SK-N-SH (cell line): ENCODE measurements around the gene MOCOS. TPM values are rescaled to one million over a fixed set of nuclear protein-coding genes. Genes with fewer than 3 reads are reported as not detected.

ENCODE experiments used
- CTCF ChIA-PET: fragments of 300-600, 350-600 bp; formaldehyde crosslinking; extraction: SDS; loops from one replicate; lab custom pipeline; 2021; lab: Yijun Ruan, JAX
- POLR2A ChIA-PET: fragments of 350-600 bp; sonication (Branson Sonifier 250); formaldehyde crosslinking; extraction: SDS; loops from one replicate; lab custom pipeline; 2020; ENCODE audit warnings: antibody characterized with exemption, inconsistent platforms; lab: Yijun Ruan, JAX
- DNase-seq: peaks from one replicate; pipeline ENCODE4 v3.0.0; 2012
- H2AFZ ChIP-seq: fragments of 200-600 bp; sonication (generic); 2 replicates; pipeline ENCODE4 v1.8.1; 2016; ENCODE audit warnings: antibody characterized with exemption, mild to moderate bottlenecking, low read depth
- H3F3A ChIP-seq: fragments of 200-600 bp; sonication (generic); replicated peaks from 2 replicates; pipeline ENCODE3; 2016; ENCODE audit warnings: antibody characterized with exemption, mild to moderate bottlenecking; ENCODE audit not compliant: insufficient read depth
- H3K27ac ChIP-seq, 2 experiments: fragments of 200-500 bp in 1 of 2; fragments of 200-600 bp in 1 of 2; sonication (Bioruptor generic) in 1 of 2; sonication (generic), shearing (Covaris generic) in 1 of 2; 2 replicates each; pipeline versions ENCODE4 v1.5.1 to v1.6.1; 2014 to 2016; ENCODE audit warnings: low read depth in 2 of 2, inconsistent platforms in 1 of 2, low read length in 1 of 2, mild to moderate bottlenecking in 1 of 2, mixed read lengths in 1 of 2
- H3K27me3 ChIP-seq: fragments of 200-600 bp; sonication (generic), shearing (Covaris generic); 2 replicates; pipeline ENCODE4 v1.6.1; 2016; ENCODE audit warnings: mixed run types; ENCODE audit not compliant: insufficient read depth
- H3K36me3 ChIP-seq, 2 experiments: fragments of 200-500 bp in 1 of 2; fragments of 200-600 bp in 1 of 2; sonication (Bioruptor generic) in 1 of 2; sonication (generic) in 1 of 2; replicated peaks in 1 of 2; 2 replicates each; pipeline versions ENCODE3 to v1.5.1; 2014 to 2016; ENCODE audit warnings: low read length in 1 of 2, mild to moderate bottlenecking in 1 of 2; ENCODE audit not compliant: insufficient read depth in 2 of 2, control insufficient read depth in 1 of 2
- H3K4me1 ChIP-seq, 2 experiments: fragments of 200-500 bp in 1 of 2; fragments of 200-600 bp in 1 of 2; sonication (Bioruptor generic) in 1 of 2; sonication (generic), shearing (Covaris generic) in 1 of 2; 2 replicates each; pipeline versions ENCODE4 v1.5.1 to v1.6.1; 2014 to 2016; ENCODE audit warnings: low read depth in 1 of 2, low read length in 1 of 2, mixed run types in 1 of 2; ENCODE audit not compliant: insufficient read depth in 2 of 2, control insufficient read depth in 1 of 2
- H3K4me2 ChIP-seq: fragments of 200-600 bp; sonication (generic), shearing (Covaris generic); 2 replicates; pipeline ENCODE4 v1.6.1; 2017; ENCODE audit warnings: mixed run types
- H3K4me3 ChIP-seq, 2 experiments: fragments of 200-500 bp in 1 of 2; fragments of 200-600 bp in 1 of 2; sonication (Bioruptor generic) in 1 of 2; sonication (generic), shearing (Covaris generic) in 1 of 2; 2 replicates each; pipeline versions ENCODE4 v1.5.1 to v1.8.1; 2014 to 2016; ENCODE audit warnings: low read depth in 2 of 2, inconsistent platforms in 1 of 2, low read length in 1 of 2, mild to moderate bottlenecking in 1 of 2, mixed read lengths in 1 of 2, moderate library complexity in 1 of 2
- H3K79me2 ChIP-seq: fragments of 200-600 bp; sonication (generic); 2 replicates; pipeline ENCODE4 v1.8.1; 2017; ENCODE audit warnings: mild to moderate bottlenecking; ENCODE audit not compliant: insufficient read depth
- H3K9ac ChIP-seq: fragments of 200-600 bp; sonication (generic); 2 replicates; pipeline ENCODE4 v1.6.1; 2017; ENCODE audit warnings: mixed run types
- H3K9me2 ChIP-seq: fragments of 200-600 bp; sonication (generic); 2 replicates; pipeline ENCODE4 v1.6.1; 2017; ENCODE audit warnings: mixed run types
- H3K9me3 ChIP-seq: fragments of 200-600 bp; sonication (generic); 2 replicates; pipeline ENCODE4 v1.6.1; 2017; ENCODE audit warnings: mixed run types, mild to moderate bottlenecking, moderate library complexity
- H4K20me1 ChIP-seq: fragments of 200-600 bp; sonication (generic); 2 replicates; pipeline ENCODE4 v1.6.1; 2017; ENCODE audit warnings: mild to moderate bottlenecking, mixed run types; ENCODE audit not compliant: insufficient read depth
- ELF1 ChIP-seq: IDR thresholded peaks from 2 replicates; pipeline ENCODE4 v1.4.0; 2012
- EZH2phosphoT487 ChIP-seq: fragments of 200-600 bp; sonication (generic); IDR thresholded peaks from 2 replicates; pipeline ENCODE4 v1.6.1; 2017; ENCODE audit warnings: low read depth, mixed run types, mild to moderate bottlenecking, antibody characterized with exemption, moderate library complexity, borderline replicate concordance
- FOSL2 ChIP-seq: IDR thresholded peaks from 2 replicates; pipeline ENCODE4 v1.4.0; 2012; ENCODE audit warnings: low read depth, mild to moderate bottlenecking, moderate library complexity, borderline replicate concordance
- FOXJ3 ChIP-seq: sonication (generic); formaldehyde crosslinking; IDR thresholded peaks from 2 replicates; pipeline ENCODE4 v1.5.1; 2020; ENCODE audit warnings: mild to moderate bottlenecking, missing genetic modification reagents
- GABPA ChIP-seq: IDR thresholded peaks from 2 replicates; pipeline ENCODE4 v1.4.0; 2012; ENCODE audit warnings: low read depth, mild to moderate bottlenecking
- GATA2 ChIP-seq: sonication (generic); formaldehyde crosslinking; IDR thresholded peaks from 2 replicates; pipeline ENCODE4 v1.5.0; 2020; ENCODE audit warnings: mild to moderate bottlenecking, missing genetic modification reagents
- NFIC ChIP-seq: IDR thresholded peaks from 2 replicates; pipeline ENCODE4 v1.4.0; 2012; ENCODE audit warnings: borderline replicate concordance
- RFX5 ChIP-seq: IDR thresholded peaks from 2 replicates; pipeline ENCODE4 v1.6.1; 2012; ENCODE audit warnings: mild to moderate bottlenecking, improper control_type of control experiment, low read length
- RXRA ChIP-seq: IDR thresholded peaks from 2 replicates; pipeline ENCODE4 v1.4.0; 2012; ENCODE audit warnings: low read depth, mild to moderate bottlenecking, borderline replicate concordance
- SIN3A ChIP-seq: IDR thresholded peaks from 2 replicates; pipeline ENCODE4 v1.6.1; 2012; ENCODE audit warnings: low read depth, mild to moderate bottlenecking, low read length, moderate library complexity, borderline replicate concordance
- TCF12 ChIP-seq: IDR thresholded peaks from 2 replicates; pipeline ENCODE4 v1.4.0; 2012
- TEAD4 ChIP-seq: IDR thresholded peaks from 2 replicates; pipeline ENCODE4 v1.4.0; 2012; ENCODE audit warnings: mild to moderate bottlenecking, borderline replicate concordance; ENCODE audit not compliant: insufficient read depth
- WGBS: methylation state at CpG from one replicate; pipeline ENCODE4 v1.1.6; 2017; ENCODE audit warnings: low lambda C conversion rate; 5-methylcytosine and 5-hydroxymethylcytosine counted together
- polyA plus RNA-seq, 3 experiments: library from polyadenylated mRNA; depleted of rRNA; stranded (reverse); fragments of >200 nt; gene quantifications; 2 replicates each; pipeline ENCODE4 v1.2.3, GENCODE V29; 2012
- TF ChIP-seq, protein P1 (sequence below): IDR thresholded peaks from 2 replicates; pipeline ENCODE4; 2012
- TF ChIP-seq, protein P2 (sequence below): fragments of 200-600 bp; sonication (generic); IDR thresholded peaks from 2 replicates; pipeline ENCODE4 v1.6.1; 2017; ENCODE audit warnings: antibody characterized with exemption, mild to moderate bottlenecking, moderate library complexity
- TF ChIP-seq, protein P3 (sequence below): IDR thresholded peaks from 2 replicates; pipeline ENCODE4 v1.4.0; 2012; ENCODE audit warnings: low read depth, borderline replicate concordance

The MOCOS gene
- polyA plus RNA-seq, 1 of the 3 experiments (the other 2 are of a cell fraction) = 1.2 TPM

DNA sequence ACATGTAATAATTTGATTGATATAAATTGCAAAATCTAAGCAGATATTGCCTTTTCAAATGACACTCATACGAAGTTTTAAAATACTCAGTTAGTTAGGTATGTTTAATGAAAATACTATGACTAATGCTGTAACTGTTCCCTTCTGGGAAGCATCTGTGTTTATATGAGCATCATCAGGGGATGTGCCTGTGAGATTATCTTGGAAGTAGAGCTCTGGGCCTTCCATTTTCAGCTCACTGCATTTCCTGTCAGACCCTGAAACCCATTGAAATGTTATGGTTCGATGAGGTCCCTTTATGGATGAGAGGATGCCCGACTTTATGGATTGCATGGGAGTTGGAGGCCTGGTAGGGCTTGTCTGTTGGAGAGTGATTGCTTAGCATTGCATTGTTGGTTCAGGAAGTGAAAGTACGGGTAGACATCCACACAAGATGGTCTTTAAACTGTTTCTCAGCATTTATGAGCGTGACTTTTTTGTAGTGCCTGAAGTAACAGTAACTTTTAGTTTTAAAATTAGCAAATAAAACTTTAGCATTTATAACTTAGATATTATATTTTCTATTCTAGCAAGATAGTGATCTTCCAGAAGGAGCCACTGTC, 28.9 kb upstream of the MOCOS start:
- Histone ChIP-seq H4K20me1 (no peaks in the 10 kb centered on the region), H3K27ac (peak overlapping the region in 1 of 2 experiments; percentile 82; a peak in 3 of 4 replicates), H3K27me3 (no peaks in the 10 kb centered on the region), H2AFZ (no peak overlapping the region), H3F3A (peaks cover 36% of the 10 kb centered on the region), H3K36me3 (peaks cover 80 to 82% of the 10 kb centered on the region in 2 experiments), H3K9me2 (no peaks in the 10 kb centered on the region), H3K4me3 (no peak overlapping the region), H3K9ac (peak overlapping the region; percentile 25; the same call in 1 of the 2 replicates), H3K4me2 (peak overlapping the region; percentile 36), H3K4me1 (peaks cover 3 to 18% of the 10 kb centered on the region in 2 experiments; a peak in 3 of 4 replicates), H3K79me2 (peaks cover 21% of the 10 kb centered on the region), H3K9me3 (no peaks in the 10 kb centered on the region)
- no peak for DNase-seq
- ChIA-PET POLR2A (no interaction called here), CTCF (no interaction called here)
- 68% methylated on average over 5 of the region's 5 CpGs for WGBS
- TF ChIP-seq FOSL2 = peak; percentile 40; the same call in 1 of the 2 replicates
- TF ChIP-seq FOXJ3 = no peak
- peak; percentile 54; the same call in 1 of the 2 replicates for TF ChIP-seq TCF12

DNA sequence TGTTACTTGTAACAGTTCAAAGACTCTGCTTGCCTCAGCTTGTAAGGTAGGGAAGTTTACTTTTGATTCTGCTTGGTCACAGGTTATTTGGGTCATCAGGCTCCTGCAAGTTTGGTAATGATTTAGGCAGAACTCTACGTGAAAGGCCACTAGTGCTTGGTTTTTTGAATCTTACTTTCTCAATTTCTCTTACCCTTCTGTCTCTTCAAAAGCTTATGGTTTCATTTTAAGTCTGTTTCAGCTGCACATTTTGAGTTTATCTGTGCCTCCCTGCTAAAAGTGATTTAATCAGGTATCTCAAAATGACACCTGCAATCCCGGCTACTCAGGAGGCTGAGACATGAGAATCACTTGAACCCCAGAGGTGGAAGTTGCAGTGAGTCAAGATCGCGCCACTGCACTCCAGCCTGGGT, 26.3 kb upstream of the MOCOS start:
- H4K20me1 ChIP-seq = no peaks in the 10 kb centered on the region
- TF ChIP-seq, protein P1, sequence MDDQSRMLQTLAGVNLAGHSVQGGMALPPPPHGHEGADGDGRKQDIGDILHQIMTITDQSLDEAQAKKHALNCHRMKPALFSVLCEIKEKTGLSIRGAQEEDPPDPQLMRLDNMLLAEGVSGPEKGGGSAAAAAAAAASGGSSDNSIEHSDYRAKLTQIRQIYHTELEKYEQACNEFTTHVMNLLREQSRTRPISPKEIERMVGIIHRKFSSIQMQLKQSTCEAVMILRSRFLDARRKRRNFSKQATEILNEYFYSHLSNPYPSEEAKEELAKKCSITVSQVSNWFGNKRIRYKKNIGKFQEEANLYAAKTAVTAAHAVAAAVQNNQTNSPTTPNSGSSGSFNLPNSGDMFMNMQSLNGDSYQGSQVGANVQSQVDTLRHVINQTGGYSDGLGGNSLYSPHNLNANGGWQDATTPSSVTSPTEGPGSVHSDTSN = no peak
- TF ChIP-seq GABPA (no peak), RFX5 (no peak), GATA2 (CRISPR knock-in tag) (no peak), SIN3A (no peak), NFIC (no peak), RXRA (no peak), ELF1 (no peak), TCF12 (no peak), EZH2phosphoT487 (no peak), TEAD4 (no peak)
- TF ChIP-seq, protein P2, sequence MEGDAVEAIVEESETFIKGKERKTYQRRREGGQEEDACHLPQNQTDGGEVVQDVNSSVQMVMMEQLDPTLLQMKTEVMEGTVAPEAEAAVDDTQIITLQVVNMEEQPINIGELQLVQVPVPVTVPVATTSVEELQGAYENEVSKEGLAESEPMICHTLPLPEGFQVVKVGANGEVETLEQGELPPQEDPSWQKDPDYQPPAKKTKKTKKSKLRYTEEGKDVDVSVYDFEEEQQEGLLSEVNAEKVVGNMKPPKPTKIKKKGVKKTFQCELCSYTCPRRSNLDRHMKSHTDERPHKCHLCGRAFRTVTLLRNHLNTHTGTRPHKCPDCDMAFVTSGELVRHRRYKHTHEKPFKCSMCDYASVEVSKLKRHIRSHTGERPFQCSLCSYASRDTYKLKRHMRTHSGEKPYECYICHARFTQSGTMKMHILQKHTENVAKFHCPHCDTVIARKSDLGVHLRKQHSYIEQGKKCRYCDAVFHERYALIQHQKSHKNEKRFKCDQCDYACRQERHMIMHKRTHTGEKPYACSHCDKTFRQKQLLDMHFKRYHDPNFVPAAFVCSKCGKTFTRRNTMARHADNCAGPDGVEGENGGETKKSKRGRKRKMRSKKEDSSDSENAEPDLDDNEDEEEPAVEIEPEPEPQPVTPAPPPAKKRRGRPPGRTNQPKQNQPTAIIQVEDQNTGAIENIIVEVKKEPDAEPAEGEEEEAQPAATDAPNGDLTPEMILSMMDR = no peak
- TF ChIP-seq, protein P3, sequence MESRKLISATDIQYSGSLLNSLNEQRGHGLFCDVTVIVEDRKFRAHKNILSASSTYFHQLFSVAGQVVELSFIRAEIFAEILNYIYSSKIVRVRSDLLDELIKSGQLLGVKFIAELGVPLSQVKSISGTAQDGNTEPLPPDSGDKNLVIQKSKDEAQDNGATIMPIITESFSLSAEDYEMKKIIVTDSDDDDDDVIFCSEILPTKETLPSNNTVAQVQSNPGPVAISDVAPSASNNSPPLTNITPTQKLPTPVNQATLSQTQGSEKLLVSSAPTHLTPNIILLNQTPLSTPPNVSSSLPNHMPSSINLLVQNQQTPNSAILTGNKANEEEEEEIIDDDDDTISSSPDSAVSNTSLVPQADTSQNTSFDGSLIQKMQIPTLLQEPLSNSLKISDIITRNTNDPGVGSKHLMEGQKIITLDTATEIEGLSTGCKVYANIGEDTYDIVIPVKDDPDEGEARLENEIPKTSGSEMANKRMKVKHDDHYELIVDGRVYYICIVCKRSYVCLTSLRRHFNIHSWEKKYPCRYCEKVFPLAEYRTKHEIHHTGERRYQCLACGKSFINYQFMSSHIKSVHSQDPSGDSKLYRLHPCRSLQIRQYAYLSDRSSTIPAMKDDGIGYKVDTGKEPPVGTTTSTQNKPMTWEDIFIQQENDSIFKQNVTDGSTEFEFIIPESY = no peak
- no peak for DNase-seq
- ChIA-PET POLR2A (no interaction called here), CTCF (no interaction called here)
- no peak overlapping the region for H3K4me2 ChIP-seq
- no peak overlapping the region for H3K4me3 ChIP-seq
- no peak overlapping the region for H3K9ac ChIP-seq
- H3K36me3 ChIP-seq = peaks cover 81 to 83% of the 10 kb centered on the region in 2 experiments
- no peak overlapping the region for H2AFZ ChIP-seq
- H3F3A ChIP-seq = peaks cover 30% of the 10 kb centered on the region
- H3K27ac ChIP-seq = no peak overlapping the region
- no peaks in the 10 kb centered on the region for H3K9me2 ChIP-seq
- 97% methylated on average over 4 of the region's 4 CpGs for WGBS
- H3K27me3 ChIP-seq = no peaks in the 10 kb centered on the region
- H3K4me1 ChIP-seq = peaks cover 3 to 18% of the 10 kb centered on the region in 2 experiments; a peak in 3 of 4 replicates
- peaks cover 27% of the 10 kb centered on the region for H3K79me2 ChIP-seq
- no peaks in the 10 kb centered on the region for H3K9me3 ChIP-seq
